ENCODE data around the gene USP13. TPM values are rescaled to one million over a fixed set of nuclear protein-coding genes. Genes with fewer than 3 reads are reported as not detected.

USP13 gene
- total and polyA plus RNA-seq, 2 donors (not counting 1 experiment from before 2014, with no cell fraction given), result 1.9 to 13.2 TPM

- Histone ChIP-seq H3K4me1 (ENCODE audit: control insufficient read depth in 2 of 2, insufficient read depth in 2 of 2, low read length in 2 of 2) (no peaks in the 10 kb centered on the region), H3K4me3 (ENCODE audit: control extremely low read depth in 1 of 5, extremely low read depth in 1 of 5, insufficient read depth in 1 of 5, low read depth in 2 of 5, low read length in 4 of 5) (no peak overlapping the region), H3K79me2 (ENCODE audit: control insufficient read depth, insufficient read depth, low read length) (no peaks in the 10 kb centered on the region), H3K27me3 (replicated peaks in 1 of 4; ENCODE audit: control extremely low read depth in 1 of 4, control insufficient read depth in 3 of 4, insufficient read depth in 4 of 4, low read length in 3 of 4) (no peaks in the 10 kb centered on the region), H3K27ac (ENCODE audit: low read length in 2 of 2) (no peak overlapping the region), H3K4me2 (replicated peaks; ENCODE audit: low read depth, low read length, poor library complexity, severe bottlenecking) (no peak overlapping the region), H3K9me3 (ENCODE audit: control extremely low read depth in 1 of 3, control insufficient read depth in 2 of 3, insufficient read depth in 1 of 3, low read length in 2 of 3) (no peaks in the 10 kb centered on the region), H2AFZ (ENCODE audit: insufficient read depth, low read depth, low read length, poor library complexity, severe bottlenecking) (no peak overlapping the region), H4K20me1 (ENCODE audit: control insufficient read depth, insufficient read depth, low read length, poor library complexity, severe bottlenecking) (no peaks in the 10 kb centered on the region), H3K36me3 (replicated peaks in 1 of 2; ENCODE audit: control extremely low read depth in 1 of 2, control insufficient read depth in 1 of 2, extremely low read depth in 1 of 2, insufficient read depth in 2 of 2, low read length in 1 of 2) (peaks cover 5 to 27% of the 10 kb centered on the region in 2 experiments), H3K9ac (ENCODE audit: low read length) (no peak overlapping the region)
- no peak overlapping the region for H3K4me3 Mint-ChIP-seq
- intact Hi-C loops (cut with micrococcal nuclease), result no loop called here
- DNase-seq (no peak), ATAC-seq (ENCODE audit: low read depth) (no peak)
- H3K9me3 Mint-ChIP-seq (ENCODE audit: insufficient read depth), result no peaks in the 10 kb centered on the region
- no peak for TF ChIP-seq CTCF (IDR thresholded peaks at IDR 0.05)
- TF ChIP-seq EZH2 (IDR thresholded peaks at IDR 0.05; ENCODE audit: borderline replicate concordance, insufficient read depth, low read depth, low read length, poor library complexity, severe bottlenecking), result no peak
- POLR2A ChIA-PET, result no interaction called here
- H3K4me1 Mint-ChIP-seq, result no peaks in the 10 kb centered on the region
- CTCF ChIA-PET, result no interaction called here
- H3K27ac Mint-ChIP-seq, result no peak overlapping the region
- no peaks in the 10 kb centered on the region for H3K27me3 Mint-ChIP-seq
- no CpG with 5 or more reads among the region's 5 CpGs for WGBS (ENCODE audit: insufficient coverage)
Measured at GRCh38 chr3:179710079-179710478, 57.2 kb downstream of the USP13 start.

GRCh38 chr3:179713643-179714090 lies 60.8 kb downstream of the USP13 start:
- Histone ChIP-seq H4K20me1 (ENCODE audit: control insufficient read depth, insufficient read depth, low read length, poor library complexity, severe bottlenecking) (no peaks in the 10 kb centered on the region), H3K4me3 (ENCODE audit: control extremely low read depth in 1 of 5, extremely low read depth in 1 of 5, insufficient read depth in 1 of 5, low read depth in 2 of 5, low read length in 4 of 5) (no peak overlapping the region), H3K4me2 (replicated peaks; ENCODE audit: low read depth, low read length, poor library complexity, severe bottlenecking) (no peak overlapping the region), H3K4me1 (ENCODE audit: control insufficient read depth in 2 of 2, insufficient read depth in 2 of 2, low read length in 2 of 2) (no peaks in the 10 kb centered on the region), H3K9me3 (ENCODE audit: control extremely low read depth in 1 of 3, control insufficient read depth in 2 of 3, insufficient read depth in 1 of 3, low read length in 2 of 3) (no peaks in the 10 kb centered on the region), H3K79me2 (ENCODE audit: control insufficient read depth, insufficient read depth, low read length) (no peaks in the 10 kb centered on the region), H2AFZ (ENCODE audit: insufficient read depth, low read depth, low read length, poor library complexity, severe bottlenecking) (no peak overlapping the region), H3K9ac (ENCODE audit: low read length) (no peak overlapping the region), H3K36me3 (replicated peaks in 1 of 2; ENCODE audit: control extremely low read depth in 1 of 2, control insufficient read depth in 1 of 2, extremely low read depth in 1 of 2, insufficient read depth in 2 of 2, low read length in 1 of 2) (peaks cover 2 to 19% of the 10 kb centered on the region in 2 experiments), H3K27me3 (replicated peaks in 1 of 4; ENCODE audit: control extremely low read depth in 1 of 4, control insufficient read depth in 3 of 4, insufficient read depth in 4 of 4, low read length in 3 of 4) (no peaks in the 10 kb centered on the region), H3K27ac (ENCODE audit: low read length in 2 of 2) (no peak overlapping the region)
- ATAC-seq (ENCODE audit: low read depth) (no peak), DNase-seq (no peak)
- Mint-ChIP-seq H3K27me3 (no peaks in the 10 kb centered on the region), H3K9me3 (ENCODE audit: insufficient read depth) (no peaks in the 10 kb centered on the region), H3K4me1 (no peaks in the 10 kb centered on the region), H3K4me3 (no peak overlapping the region), H3K27ac (no peak overlapping the region)
- ChIA-PET CTCF (no interaction called here), POLR2A (no interaction called here)
- WGBS (ENCODE audit: insufficient coverage), result no CpG with 5 or more reads among the region's 6 CpGs
- TF ChIP-seq CTCF (IDR thresholded peaks at IDR 0.05) (no peak), EZH2 (IDR thresholded peaks at IDR 0.05; ENCODE audit: borderline replicate concordance, insufficient read depth, low read depth, low read length, poor library complexity, severe bottlenecking) (no peak)
- intact Hi-C loops (cut with micrococcal nuclease), result no loop called here
